GM19328 (cell line): ENCODE measurements around the gene SMIM1.
"Not testable (repeated sequence)": the region's sequence is repeated elsewhere in the genome, so short reads cannot be mapped to it uniquely, and the experiment has no call there.

Experiments
- ATAC-seq: cut with Tn5 transposase; IDR thresholded peaks from one replicate; pipeline ENCODE4 v1.9.1; 2021; ENCODE audit warnings: mild to moderate bottlenecking, moderate library complexity; ENCODE audit not compliant: unreplicated experiment

SMIM1 gene

DNA sequence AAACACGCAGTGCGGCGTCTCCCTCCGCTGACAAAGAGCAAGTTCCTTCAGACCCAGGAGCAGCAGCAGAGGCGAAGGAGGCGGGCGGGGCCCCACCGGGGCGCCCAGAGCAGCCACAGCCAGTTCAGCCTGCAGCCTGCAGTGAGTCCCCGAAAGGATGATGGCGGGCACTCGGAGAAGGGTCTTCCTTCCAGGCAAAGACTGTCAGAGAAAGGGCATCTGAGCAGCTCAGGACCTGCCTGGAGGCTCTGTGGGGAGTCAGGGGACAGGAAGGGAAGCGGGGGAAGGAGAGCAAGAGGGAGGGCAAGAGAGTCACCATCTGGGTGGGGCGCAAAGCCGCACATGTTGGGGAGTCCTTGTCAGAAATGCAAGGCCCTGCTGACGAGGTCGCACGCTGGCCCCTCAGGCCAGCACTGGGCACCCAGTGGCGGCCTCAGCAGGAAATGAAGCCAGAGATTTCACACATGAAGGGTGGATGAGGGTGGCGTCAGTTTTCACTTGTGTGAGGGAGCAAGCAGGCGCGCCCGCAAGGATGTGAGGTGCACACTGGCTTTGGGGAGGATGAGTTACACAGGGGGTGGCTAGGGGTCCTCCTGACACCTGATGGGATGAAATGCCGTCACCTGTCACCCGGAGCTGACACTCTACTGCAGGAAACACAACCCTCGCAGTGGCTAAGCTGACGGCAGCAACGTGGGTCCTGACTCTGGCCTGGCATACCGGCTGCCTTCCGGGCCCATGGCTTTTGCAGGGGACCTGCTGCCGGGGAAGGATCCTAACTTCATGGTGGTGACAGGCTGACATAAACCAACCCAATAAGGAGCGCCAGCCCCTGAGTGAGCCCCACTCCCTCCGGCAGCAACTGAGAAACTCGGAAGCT is 17.1 kb downstream of the SMIM1 start:
- no peak for ATAC-seq

DNA sequence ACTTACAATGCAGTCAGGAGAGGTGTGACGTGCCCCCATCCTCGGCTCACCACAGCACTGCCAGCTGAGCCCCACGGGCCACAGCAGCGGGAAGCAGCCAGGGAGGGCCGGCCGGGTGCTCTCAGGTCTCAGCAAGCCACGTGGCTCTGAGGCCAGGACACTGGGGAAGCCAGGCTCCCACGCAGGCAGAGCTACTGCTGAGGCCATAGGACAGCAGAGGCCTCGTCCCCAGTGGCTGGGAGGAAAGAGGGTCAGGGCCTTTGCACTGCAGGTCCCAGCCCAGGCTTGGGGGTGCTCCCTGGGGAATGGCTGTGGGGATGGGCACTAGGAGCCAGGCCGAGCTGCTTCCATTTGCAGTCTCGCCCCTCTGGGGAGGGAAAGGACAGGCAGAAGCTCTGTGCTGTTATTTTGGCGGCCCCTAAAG is 18.0 kb downstream of the SMIM1 start:
- ATAC-seq, result no peak

DNA sequence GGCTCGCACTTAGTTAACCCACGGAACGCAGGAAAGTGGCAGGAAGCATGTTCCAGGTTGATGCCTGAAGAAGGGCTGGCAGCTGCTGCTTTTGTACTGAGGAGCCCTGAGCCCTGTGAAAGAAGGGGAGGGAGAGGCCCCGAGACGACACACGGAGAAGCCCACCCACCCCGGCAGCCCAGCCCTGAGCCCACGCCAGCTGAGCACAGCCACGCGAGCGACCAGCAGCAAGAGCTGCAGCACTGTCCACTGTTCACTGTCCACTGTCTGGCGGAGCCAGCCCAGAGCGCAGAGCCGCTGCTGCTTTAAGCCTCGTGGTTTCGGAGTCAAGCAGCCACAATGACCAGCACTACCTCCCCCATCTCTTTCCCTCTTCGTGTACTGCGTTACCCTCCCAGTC is 18.4 kb downstream of the SMIM1 start:
- ATAC-seq, result no peak

DNA sequence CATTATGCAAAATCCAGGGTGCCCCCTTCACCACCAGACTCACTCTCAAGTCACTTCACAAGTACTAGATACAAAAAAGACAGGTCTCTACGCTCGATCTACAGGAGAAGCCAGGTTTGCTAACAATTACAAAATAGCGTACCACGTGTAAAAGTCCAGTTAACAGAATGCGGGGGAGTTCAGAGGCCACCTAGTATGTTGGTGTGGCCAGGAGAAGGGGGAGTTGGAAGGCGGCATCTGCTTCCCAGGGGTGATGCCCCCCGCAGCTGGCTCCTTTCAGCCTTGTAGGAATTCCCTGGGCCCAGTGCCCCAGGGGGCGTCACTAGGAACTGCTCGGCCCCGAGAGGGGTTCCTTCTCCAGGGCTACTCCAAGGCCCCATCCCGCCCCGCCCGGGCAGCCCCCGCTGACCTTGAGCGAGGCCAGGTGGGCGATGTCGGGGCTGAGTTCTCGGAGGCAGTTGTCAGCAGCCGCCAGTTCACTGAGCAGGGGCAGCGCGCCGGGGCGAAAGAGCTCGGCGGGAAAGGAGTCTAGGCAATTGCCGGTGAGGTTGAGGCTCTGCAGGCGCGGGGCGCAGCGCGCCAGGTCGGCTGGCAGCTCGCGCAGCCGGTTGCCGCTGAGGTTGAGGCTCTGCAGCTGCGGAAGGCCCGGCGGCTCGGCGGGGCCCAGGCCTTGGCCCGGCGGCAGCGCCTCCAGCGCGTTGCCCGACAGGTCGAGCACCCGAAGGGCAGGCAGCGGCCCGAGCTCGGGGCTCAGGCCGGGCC is 23.1 kb downstream of the SMIM1 start:
- no peak for ATAC-seq

DNA sequence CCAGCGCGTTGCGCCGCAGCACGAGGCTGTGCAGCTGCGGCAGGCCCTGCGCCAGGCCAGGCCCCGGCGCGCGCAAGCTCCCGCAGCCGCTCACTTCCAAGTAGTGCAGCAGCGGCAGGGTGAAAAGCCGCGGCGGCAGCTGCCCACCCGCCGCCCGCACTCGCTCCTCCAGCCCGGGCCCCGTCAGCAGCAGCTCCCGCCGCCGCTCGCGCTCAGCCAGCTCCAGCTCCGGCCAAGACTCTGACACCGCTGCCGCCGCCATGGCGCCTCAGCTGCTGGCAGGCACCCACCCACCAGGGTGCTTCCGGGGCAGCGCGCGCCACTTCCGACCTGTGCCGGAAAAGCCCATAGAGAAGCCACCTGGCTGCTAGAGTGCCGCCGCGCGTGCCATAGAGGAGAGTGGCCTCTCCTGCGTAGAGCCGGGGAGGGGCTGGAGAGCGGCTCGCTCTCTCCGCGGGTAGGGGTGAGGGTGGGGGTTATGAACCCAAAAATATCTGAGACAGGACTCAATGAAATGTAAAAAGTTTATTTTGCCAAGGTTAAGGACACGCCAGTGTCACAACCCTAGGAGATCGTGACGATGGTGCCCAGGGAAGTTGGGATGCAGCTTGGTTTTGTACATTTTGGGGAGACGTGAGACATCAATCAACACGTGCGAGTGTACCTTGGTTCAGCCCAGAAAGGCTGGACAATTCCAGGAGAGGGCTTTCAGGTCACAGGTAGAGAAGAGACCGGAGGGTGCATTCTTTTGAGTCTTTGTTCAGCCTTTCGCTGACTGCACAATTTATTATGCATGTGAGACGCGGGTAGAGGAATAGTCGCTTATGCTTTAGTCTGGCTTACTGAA is 23.9 kb downstream of the SMIM1 start, which contains the start of gene LRRC47:
Gene LRRC47 (minus strand): TSS at position 284 of the 847 bp plus-strand sequence. CDS start 22 bp downstream, at position 262.
- peak; percentile 96 for ATAC-seq

DNA sequence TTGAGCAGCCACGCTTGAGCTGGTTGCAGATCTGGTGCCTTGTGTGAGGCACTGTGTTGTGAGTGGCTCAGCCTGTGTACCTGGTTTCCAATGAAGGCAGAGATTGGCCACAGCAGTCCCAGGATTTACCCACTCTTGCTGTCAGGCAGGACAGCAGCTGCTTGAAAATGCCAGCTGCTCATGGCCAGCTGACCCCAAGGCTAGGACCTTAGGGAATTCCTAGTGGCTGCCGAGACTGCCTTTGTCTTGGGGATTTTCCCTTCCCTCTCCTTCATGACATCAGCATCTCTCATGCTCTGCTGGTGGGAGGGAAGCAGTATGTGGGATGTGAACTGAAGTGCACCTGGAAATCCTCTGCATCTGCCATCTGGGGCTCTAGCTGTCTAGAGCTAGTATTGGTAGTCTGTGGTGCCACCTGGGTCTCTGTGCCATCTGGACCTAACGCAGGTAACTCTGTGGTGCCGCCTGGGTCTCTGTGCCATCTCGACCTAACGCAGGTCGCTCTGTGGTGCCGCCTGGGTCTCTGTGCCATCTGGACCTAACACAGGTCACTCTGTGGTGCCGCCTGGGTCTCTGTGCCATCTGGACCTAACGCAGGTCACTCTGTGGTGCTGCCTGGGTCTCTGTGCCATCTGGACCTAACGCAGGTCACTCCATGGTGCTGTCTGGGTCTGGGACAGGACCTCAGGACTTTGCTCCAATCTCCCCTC is 27.6 kb downstream of the SMIM1 start:
- ATAC-seq, result no peak

DNA sequence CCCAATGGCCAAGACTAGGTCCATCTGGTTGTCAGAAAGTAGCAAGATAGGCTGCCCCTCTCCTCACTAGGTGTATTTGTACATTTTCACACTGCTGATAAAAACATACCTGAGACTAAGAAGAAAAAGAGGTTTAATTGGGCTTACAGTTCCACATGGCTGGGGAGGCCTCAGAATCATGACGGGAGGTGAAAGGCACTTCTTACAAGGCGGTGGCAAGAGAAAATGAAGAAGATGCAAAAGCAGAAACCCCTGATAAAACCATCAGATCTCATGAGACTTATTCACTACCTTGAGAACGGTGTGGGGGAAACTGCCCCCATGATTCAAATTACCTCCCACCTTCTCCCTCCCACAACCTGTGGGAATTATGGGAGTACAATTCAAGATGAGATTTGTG is 28.2 kb downstream of the SMIM1 start:
- not testable (repeated sequence) for ATAC-seq

DNA sequence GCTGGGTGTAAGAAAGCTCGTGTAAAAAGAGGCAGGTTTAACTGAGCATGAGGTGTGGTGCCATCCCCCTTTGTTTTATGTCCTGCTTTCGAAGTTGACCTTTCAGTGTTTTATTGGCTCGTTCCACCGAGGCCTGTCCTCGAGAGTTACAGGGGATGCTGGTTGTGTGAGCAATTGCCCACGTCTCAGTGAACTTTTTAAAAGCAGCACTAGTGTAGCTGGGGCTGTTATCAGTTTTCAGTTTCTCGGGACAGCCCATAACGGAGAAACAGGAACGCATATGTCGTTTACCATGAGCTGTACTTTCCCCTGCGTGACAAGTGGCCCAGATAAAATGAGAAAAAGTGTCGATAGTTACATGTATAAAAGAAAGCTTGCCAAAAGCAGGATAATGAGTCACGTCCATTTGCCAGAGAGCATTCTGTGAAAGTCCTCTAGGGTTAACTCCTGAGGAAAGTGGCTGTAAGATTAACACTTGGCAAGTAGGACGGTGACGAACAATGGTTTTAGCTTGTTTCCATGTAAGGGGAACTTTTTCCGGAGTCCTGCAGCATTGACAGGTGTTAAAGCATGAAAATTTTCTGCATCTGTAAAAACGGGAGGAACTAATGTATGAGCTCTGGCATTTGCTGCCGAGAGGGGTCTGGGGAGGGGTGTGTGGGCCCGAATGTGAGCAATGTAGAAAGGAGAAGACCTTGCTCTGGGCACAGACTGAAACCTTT is 31.5 kb downstream of the SMIM1 start:
- ATAC-seq, result no peak

DNA sequence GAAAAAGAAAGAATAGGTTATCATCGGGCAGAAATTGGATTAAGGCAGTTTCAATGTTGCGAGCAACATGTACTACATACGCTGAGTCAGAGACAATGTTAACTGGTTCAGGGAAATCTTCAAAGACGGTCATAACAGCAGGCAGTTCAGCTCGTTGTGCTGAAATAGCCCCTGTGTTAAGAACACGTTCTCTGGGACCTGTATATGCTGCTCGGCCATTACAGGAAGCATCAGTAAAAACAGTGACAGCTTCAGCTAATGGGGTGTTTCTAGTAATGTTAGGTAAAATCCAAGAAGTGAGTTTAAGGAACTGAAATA is 32.0 kb downstream of the SMIM1 start:
- ATAC-seq, result not testable (repeated sequence)

DNA sequence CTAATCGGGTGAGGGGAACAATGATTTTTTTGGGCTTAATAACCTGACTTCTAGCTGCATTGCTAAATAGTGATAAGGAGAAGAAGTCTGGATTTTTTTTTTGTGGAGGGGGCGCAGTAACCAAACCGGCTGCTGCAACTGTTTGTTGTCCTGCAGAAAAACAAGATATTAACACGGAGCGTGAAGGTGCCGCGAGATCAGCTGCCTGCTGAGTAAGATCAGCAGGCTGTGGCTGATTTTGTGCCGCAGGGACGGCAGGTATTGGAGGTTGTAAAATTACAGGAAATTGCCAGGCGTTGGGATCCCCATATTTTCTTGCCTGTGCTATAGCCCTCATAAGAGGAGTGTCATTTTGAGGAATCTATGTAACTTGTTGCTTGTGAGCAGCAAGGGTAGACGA is 32.5 kb downstream of the SMIM1 start:
- no peak for ATAC-seq

DNA sequence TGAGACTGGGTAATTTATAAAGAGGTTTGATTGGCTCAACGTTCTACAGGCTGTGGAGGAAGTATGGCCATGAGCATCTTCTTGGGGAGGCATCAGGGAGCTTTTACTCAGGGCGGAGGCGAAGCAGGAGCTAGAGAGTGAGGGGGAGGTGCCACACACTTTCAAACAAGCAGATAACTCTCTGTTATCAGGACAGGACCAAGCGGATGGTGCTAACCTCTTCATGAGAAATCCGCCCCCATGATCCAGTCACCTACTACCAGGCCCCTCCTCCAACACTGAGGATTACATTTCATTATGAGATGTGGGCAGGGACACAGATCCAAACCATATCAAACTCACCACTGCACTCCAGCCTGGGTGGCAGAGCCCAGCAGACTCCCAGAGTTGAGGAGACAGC is 35.2 kb downstream of the SMIM1 start:
- no peak for ATAC-seq

DNA sequence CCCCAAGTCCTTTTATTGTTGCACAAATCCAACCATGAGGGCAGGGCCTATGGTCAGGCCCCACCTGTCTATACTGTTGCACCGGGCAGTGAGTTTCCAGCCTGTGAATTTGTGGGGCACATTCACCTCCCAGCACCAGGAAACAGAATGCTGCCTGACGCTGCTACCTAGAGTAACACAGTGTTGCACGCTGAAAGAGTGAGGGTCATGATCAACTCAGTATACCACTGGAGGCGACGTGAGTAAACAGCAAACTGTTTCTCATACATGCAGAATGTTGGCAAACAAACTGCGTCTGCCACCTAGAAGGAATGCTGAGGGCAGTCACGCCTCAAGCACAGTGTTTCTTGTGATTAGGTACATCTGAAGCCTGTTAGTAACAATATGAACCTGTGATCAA is 37.1 kb downstream of the SMIM1 start:
- ATAC-seq, result no peak

DNA sequence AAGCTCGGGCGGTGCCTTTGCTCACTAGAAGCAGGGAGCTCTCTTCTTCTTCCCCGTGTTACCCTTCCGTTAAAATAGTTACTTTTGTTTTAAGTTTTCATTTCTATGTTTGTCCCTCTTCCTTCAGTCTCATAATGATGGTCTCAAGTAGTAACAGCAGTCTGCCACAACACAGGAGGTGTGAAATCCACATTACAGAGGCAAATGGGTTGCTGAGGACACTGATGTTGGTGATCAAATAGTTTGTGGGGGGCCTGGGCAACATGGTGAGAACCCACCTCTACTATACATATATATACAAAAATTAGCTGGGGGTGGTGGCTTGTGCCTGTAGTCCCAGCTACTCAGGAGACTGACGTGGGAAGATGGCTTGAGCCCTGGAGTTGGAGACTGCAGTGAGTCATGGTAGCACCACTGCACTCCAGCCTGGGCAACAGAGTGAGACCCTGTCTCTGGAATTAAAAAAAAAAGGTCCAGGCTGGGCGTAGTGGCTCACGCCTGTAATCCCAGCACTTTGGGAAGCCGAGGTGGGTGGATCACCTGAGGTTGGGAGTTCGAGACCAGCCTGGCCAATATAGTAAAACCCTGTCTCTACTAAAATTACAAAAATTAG is 37.7 kb downstream of the SMIM1 start:
- not testable (repeated sequence) for ATAC-seq

DNA sequence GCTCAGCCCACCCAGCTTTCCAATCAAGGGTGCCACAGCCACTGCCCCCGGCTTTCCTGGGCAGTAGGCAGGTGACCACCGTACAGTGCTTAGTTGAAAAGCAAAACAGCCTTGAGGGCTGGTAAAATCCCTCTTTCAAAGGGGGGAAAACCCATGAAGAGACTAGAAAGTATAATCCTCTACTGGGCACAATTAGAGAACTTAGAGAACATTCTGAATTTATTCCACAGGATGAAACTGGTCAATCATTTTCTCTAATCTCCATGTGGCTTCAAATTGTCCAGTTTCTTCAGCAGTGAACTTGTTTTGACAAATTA is 39.0 kb downstream of the SMIM1 start:
- no peak for ATAC-seq

DNA sequence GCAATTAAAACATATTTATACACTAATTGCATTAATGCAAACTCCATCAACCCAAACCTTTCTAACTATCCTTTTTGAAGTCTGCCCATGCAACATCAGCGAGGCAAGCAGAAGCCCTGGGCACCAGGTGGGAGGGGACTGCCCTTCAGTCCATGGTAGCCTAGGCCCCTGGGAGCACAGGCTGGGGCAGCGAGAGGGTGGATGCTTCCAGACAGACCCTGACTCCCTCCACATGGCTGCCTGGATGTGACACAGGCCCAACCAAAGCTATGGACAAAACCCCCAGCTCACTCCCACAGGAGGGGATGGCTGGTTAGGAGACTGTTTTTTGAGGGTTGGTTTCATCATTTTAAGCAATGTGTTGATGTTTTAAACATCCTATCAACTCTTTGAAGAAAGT is 41.5 kb downstream of the SMIM1 start:
- ATAC-seq, result no peak

DNA sequence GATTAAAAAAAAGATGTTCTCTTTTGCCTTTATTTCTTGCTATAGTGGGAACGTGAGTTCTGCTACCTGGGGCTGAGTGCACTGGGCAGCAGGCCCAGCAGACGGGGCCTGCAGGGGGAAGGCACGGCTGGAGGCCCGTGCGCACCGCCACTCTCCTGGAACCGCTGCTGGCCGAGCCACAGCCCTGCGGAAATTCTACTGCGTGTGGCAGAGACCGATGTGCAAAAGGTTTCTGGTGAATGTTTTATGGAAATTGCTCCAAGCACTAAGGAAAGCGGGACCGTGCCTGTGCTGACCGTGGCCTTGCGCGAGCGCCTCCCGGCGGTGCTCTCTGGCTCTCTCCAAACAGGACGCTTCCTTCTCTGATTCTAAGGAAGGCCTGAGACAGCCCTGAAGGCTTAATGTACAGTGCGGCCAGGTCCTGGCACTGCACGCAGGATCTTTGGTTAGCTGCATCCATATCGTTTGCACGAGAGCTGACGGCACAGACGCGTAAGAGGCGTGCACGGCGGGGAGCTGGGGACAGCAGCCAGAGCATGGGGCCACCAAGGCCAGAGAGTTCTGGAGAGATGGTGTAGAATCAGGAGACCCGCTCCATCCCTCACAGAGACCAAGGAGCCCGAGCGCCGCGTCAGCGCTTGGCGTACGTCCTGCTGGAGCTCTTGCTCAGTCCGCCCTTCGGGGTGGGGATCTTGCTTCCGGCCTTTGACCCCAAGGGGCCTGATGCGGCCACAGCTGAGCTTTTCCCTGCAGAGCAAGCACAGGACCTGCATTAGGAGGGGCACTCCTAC is 42.4 kb downstream of the SMIM1 start:
- no peak for ATAC-seq

DNA sequence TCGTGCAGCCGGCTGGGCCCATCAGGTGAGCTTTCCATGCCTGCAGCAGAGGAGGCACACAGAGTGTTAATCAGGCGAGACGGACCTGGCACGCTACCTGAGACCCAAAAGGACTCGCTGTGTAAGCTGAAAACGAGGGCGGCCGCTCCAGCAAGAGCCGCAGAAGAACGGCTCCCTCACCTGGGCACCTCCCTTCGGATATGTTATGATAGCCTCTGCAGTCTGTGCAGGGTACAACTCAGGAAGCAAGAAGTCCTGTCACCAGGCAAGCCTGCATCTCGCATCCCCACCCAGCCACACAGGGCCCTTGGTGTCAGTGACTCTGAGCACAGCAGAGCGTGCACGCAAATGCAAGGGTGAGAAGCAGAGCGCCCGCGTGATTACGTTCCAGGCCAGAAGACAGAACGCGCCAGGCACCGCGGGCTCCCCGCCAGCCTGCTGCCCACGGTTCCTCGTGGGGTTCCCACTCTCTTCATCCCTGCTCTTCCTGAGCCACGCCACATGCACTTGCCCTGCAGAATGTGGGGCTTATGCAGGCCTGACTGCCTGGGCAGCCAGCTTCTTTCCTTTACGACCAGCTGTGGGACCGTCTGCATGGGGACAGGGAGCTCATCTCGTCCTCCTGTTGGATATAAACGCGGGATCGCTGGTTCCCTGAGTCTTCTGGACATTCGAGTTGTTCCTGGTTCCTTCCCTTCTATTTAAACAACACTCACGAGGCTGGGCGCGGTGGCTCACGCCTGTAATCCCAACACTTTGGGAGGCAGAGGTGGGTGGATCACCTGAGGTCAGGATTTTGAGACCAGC is 44.0 kb downstream of the SMIM1 start:
- ATAC-seq, result no peak

DNA sequence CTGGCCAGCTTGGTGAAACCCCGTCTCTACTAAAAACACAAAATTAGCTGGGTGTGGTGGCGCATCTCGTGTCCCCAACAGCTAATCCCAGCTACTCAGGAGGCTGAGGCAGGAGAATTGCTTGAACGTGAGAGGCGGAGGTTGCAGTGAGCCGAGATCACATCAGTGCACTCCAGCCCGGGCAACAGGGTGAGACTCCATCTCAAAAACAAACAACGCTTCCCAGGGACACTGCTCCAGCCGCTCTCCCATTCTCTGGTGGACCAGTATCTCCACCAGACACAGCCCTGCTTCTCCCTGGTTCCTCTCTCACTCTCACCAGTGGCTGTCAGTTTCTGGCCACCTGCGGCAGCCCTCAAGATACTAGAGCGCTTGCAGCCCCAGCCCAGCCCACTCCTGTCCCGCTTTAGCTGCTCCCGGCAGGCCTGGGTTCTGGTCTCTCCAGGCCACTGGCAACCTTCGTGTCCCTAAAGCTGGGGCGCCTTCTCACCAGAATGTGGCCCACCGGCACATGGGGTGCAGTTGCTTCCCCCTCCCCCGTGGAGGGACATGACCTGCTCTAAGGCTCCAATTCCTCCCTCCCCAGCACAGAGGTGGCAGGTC is 44.7 kb downstream of the SMIM1 start:
- ATAC-seq, result no peak
